SU-DHL-6 (cell line): ENCODE data around the gene ABCG1.

Experiments used
- H2AFZ ChIP-seq: fragments of 200-600 bp; sonication (generic); 2 replicates; pipeline ENCODE4 v1.6.1; 2014; ENCODE audit warnings: low read depth, mild to moderate bottlenecking, moderate library complexity, mixed read lengths, antibody characterized with exemption, low read length; ENCODE audit not compliant: severe bottlenecking
- H3F3A ChIP-seq: fragments of 200-600 bp; shearing (Covaris generic); 2 replicates; pipeline ENCODE4 v1.6.0; 2016; ENCODE audit warnings: antibody characterized with exemption, mild to moderate bottlenecking; ENCODE audit not compliant: insufficient read depth
- H3K27ac ChIP-seq: fragments of 200-600 bp; sonication (generic); 2 replicates; pipeline ENCODE4 v1.5.1; 2016; ENCODE audit warnings: low read depth, mild to moderate bottlenecking, low read length, moderate library complexity, mixed read lengths
- H3K27me3 ChIP-seq: fragments of 200-600 bp; sonication (generic), shearing (Covaris generic); 2 replicates; pipeline ENCODE4 v1.6.0; 2014; ENCODE audit warnings: mild to moderate bottlenecking, low read length
- H3K36me3 ChIP-seq: fragments of 200-600 bp; sonication (generic); 2 replicates; pipeline ENCODE4 v1.6.1; 2014; ENCODE audit warnings: mild to moderate bottlenecking, low read length, mixed read lengths
- H3K4me2 ChIP-seq: fragments of 300-600, 200-600 bp; shearing (Covaris generic), sonication (generic); 2 replicates; pipeline ENCODE4 v1.6.0; 2014; ENCODE audit warnings: low read length, low read depth, mild to moderate bottlenecking; ENCODE audit not compliant: poor library complexity, severe bottlenecking
- H3K4me3 ChIP-seq: fragments of 200-600 bp; sonication (generic); 2 replicates; pipeline ENCODE4 v1.5.1; 2014; ENCODE audit warnings: antibody characterized with exemption, low read length, mild to moderate bottlenecking, mixed read lengths; ENCODE audit not compliant: insufficient read depth, poor library complexity, severe bottlenecking
- H3K79me2 ChIP-seq: fragments of 200-600 bp; sonication (generic); 2 replicates; pipeline ENCODE4 v1.6.1; 2014; ENCODE audit warnings: mild to moderate bottlenecking, low read length, moderate library complexity; ENCODE audit not compliant: insufficient read depth
- H3K9ac ChIP-seq: fragments of 200-600 bp; sonication (generic); 2 replicates; pipeline ENCODE4 v1.7.0; 2014; ENCODE audit warnings: mild to moderate bottlenecking, low read length
- H3K9me2 ChIP-seq: fragments of 200-600 bp; sonication (generic); replicated peaks from 2 replicates; pipeline ENCODE4 v1.6.1; 2014; ENCODE audit warnings: low read length; ENCODE audit not compliant: insufficient read depth
- H3K9me3 ChIP-seq: fragments of 200-600 bp; sonication (generic); 2 replicates; pipeline ENCODE4 v1.6.1; 2014; ENCODE audit warnings: low read length, mixed read lengths; ENCODE audit not compliant: insufficient read depth
- H4K20me1 ChIP-seq: fragments of 200-600 bp; sonication (generic); 2 replicates; pipeline ENCODE4 v1.6.1; 2014; ENCODE audit warnings: low read depth, mild to moderate bottlenecking, antibody characterized with exemption, low read length, moderate library complexity, mixed read lengths
- EZH2phosphoT487 ChIP-seq: fragments of 200-600 bp; sonication (generic), shearing (Covaris generic); conservative IDR thresholded peaks from 2 replicates; pipeline ENCODE4 v1.6.1; 2018; ENCODE audit warnings: mild to moderate bottlenecking, antibody characterized with exemption, low read length, moderate library complexity, mixed read lengths
- TF ChIP-seq, protein P1 (sequence below): fragments of 200-600 bp; sonication (generic); IDR thresholded peaks from one replicate; pipeline ENCODE4 v1.5.1; 2017; ENCODE audit warnings: antibody characterized with exemption, mild to moderate bottlenecking, low read length, moderate library complexity; ENCODE audit not compliant: insufficient read depth, poor library complexity, severe bottlenecking

ABCG1 gene

DNA sequence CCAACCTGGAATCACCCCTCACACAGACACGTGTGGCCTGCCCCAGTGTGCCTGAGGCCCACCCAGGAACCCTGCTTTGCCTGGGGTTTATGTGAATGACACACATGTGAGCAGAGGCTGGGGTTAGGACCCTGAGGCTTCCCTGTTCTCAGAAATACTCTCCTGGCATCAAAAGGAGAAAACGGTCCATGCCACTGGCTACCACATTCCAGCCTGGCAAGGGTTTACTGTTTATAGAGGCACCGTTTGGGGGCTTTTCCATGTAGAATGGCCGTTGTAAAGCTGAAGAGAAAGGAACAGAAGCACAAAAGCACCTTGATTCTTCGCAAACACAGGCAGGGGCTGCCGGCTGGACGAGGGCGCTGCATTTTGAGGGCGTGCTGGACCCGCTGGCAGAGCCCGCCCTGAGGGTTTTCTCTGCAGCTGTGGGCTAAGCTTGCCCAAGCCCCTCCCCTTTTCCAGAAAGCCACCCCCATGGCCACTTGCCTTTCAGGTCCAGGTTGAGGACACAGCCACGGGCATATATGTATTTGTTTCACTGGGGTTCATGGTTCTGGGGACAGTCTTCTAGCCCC is 83.2 kb downstream of the ABCG1 start:
- H3K27me3 ChIP-seq: no peaks in the 10 kb centered on the region
- no peaks in the 10 kb centered on the region for H3K9me2 ChIP-seq
- H3K36me3 ChIP-seq: no peaks in the 10 kb centered on the region
- H4K20me1 ChIP-seq: no peaks in the 10 kb centered on the region
- no peak overlapping the region for H3K9ac ChIP-seq
- TF ChIP-seq EZH2phosphoT487: no peak
- TF ChIP-seq, protein P1, sequence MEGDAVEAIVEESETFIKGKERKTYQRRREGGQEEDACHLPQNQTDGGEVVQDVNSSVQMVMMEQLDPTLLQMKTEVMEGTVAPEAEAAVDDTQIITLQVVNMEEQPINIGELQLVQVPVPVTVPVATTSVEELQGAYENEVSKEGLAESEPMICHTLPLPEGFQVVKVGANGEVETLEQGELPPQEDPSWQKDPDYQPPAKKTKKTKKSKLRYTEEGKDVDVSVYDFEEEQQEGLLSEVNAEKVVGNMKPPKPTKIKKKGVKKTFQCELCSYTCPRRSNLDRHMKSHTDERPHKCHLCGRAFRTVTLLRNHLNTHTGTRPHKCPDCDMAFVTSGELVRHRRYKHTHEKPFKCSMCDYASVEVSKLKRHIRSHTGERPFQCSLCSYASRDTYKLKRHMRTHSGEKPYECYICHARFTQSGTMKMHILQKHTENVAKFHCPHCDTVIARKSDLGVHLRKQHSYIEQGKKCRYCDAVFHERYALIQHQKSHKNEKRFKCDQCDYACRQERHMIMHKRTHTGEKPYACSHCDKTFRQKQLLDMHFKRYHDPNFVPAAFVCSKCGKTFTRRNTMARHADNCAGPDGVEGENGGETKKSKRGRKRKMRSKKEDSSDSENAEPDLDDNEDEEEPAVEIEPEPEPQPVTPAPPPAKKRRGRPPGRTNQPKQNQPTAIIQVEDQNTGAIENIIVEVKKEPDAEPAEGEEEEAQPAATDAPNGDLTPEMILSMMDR: no peak
- no peak overlapping the region for H3K4me3 ChIP-seq
- no peak overlapping the region for H3K4me2 ChIP-seq
- no peak overlapping the region for H2AFZ ChIP-seq
- no peaks in the 10 kb centered on the region for H3F3A ChIP-seq
- H3K9me3 ChIP-seq: no peaks in the 10 kb centered on the region
- H3K27ac ChIP-seq: no peak overlapping the region
- H3K79me2 ChIP-seq: no peaks in the 10 kb centered on the region

DNA sequence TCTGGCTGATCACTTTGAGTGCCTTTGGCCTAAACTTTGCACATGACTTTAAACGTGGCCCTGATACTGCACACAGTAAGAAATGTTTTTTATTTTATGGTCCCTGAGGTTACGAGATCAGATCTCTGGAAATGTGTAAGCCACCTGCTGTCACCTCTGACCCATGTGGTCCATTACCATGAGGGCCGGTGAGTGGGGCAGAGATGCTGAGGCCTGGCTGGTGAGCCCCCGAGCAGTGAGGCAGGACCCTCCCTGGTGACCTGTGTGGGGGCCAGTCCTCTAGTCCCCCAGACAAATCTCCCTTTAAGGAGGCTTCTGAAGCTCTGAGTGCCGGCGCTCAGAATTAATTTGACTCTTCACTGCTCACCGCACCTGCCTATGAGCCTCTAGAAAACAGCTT is 83.9 kb downstream of the ABCG1 start:
- Histone ChIP-seq H4K20me1 (no peaks in the 10 kb centered on the region), H3K9me2 (no peaks in the 10 kb centered on the region), H3K9me3 (no peaks in the 10 kb centered on the region), H2AFZ (no peak overlapping the region), H3F3A (no peaks in the 10 kb centered on the region), H3K4me2 (no peak overlapping the region), H3K36me3 (no peaks in the 10 kb centered on the region), H3K4me3 (no peak overlapping the region), H3K79me2 (no peaks in the 10 kb centered on the region), H3K27me3 (no peaks in the 10 kb centered on the region), H3K27ac (no peak overlapping the region), H3K9ac (no peak overlapping the region)
- no peak for TF ChIP-seq EZH2phosphoT487
- TF ChIP-seq, protein P1: no peak

DNA sequence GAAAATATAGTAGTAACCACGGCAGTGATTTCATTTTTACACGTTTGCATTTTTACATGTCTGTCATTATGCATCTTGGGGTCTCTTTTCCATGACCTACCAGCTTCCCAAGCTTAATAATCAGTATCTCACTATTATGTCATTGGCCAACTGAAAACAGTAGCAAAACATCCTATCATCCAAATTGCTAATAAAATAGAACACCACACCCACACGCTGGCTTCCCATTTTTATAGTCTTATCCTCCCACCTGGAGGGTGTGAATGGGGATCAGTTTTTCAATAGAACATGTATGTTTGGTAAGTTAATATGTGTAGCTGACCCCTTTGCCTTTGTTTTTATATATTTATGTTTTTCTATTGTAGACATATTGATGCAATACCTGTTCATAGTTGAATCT is 84.5 kb downstream of the ABCG1 start:
- Histone ChIP-seq H3K79me2 (no peaks in the 10 kb centered on the region), H3F3A (no peaks in the 10 kb centered on the region), H3K9me2 (no peaks in the 10 kb centered on the region), H3K27me3 (no peaks in the 10 kb centered on the region), H3K9me3 (no peaks in the 10 kb centered on the region), H2AFZ (no peak overlapping the region), H3K4me2 (no peak overlapping the region), H3K36me3 (no peaks in the 10 kb centered on the region), H4K20me1 (no peaks in the 10 kb centered on the region), H3K4me3 (no peak overlapping the region), H3K9ac (no peak overlapping the region), H3K27ac (no peak overlapping the region)
- TF ChIP-seq, protein P1: no peak
- TF ChIP-seq EZH2phosphoT487: no peak
